ENCODE results near the gene RXFP3.

Gene RXFP3

GRCh38 chr5:33981408-33982162, 45.4 kb downstream of the RXFP3 start:
- peak; percentile 19; the same call in 2 of the 3 replicates for ATAC-seq
- TF ChIP-seq OSR1 (CRISPR knock-in tag; IDR thresholded peaks at IDR 0.05) (no peak), BACH2 (CRISPR knock-in tag; IDR thresholded peaks at IDR 0.05; ENCODE audit: borderline replicate concordance) (no peak), RARB (CRISPR knock-in tag; IDR thresholded peaks at IDR 0.05) (no peak), SNAI2 (CRISPR knock-in tag; IDR thresholded peaks at IDR 0.05) (no peak), ZNF70 (CRISPR knock-in tag; IDR thresholded peaks at IDR 0.05) (no peak), ZC3H10 (CRISPR knock-in tag; IDR thresholded peaks at IDR 0.05) (no peak)

- no peak for ATAC-seq
- TF ChIP-seq ESRRG (CRISPR knock-in tag; IDR thresholded peaks at IDR 0.05) = no peak
- TF ChIP-seq ZFP3 (CRISPR knock-in tag; IDR thresholded peaks at IDR 0.05) = no peak
- no peak for TF ChIP-seq POU6F1 (CRISPR knock-in tag; IDR thresholded peaks at IDR 0.05; ENCODE audit: borderline replicate concordance, low read depth)
- no peak for TF ChIP-seq ARNTL (CRISPR knock-in tag; IDR thresholded peaks at IDR 0.05; ENCODE audit: borderline replicate concordance, low read depth)
- TF ChIP-seq TOX (CRISPR knock-in tag; IDR thresholded peaks at IDR 0.05; ENCODE audit: borderline replicate concordance) = no peak
- no peak for TF ChIP-seq ZNF70 (CRISPR knock-in tag; IDR thresholded peaks at IDR 0.05)
- TF ChIP-seq ISL1 (CRISPR knock-in tag; IDR thresholded peaks at IDR 0.05) = no peak
- no peak for TF ChIP-seq GLIS3 (CRISPR knock-in tag; IDR thresholded peaks at IDR 0.05)
- TF ChIP-seq CREB5 (CRISPR knock-in tag; IDR thresholded peaks at IDR 0.05; ENCODE audit: low read depth) = no peak
- no peak for TF ChIP-seq CSRNP3 (CRISPR knock-in tag; IDR thresholded peaks at IDR 0.05)
- TF ChIP-seq ZNF8 (CRISPR knock-in tag; IDR thresholded peaks at IDR 0.05) = no peak
- no peak for TF ChIP-seq ZNF565 (CRISPR knock-in tag; conservative IDR thresholded peaks at IDR 0.05; ENCODE audit: low read depth)
Observed at GRCh38 chr5:33984178-33984577, 48.0 kb downstream of the RXFP3 start.

GRCh38 chr5:33984671-33985124, 48.5 kb downstream of the RXFP3 start, which contains the start of gene SLC45A2:
Gene SLC45A2 (minus strand): TSS chr5:33984693. CDS start chr5:33984583, 110 bp downstream.
- TF ChIP-seq ZC3H10 (CRISPR knock-in tag; IDR thresholded peaks at IDR 0.05) (no peak), ZFP30 (CRISPR knock-in tag; IDR thresholded peaks at IDR 0.05) (no peak), ZNF70 (CRISPR knock-in tag; IDR thresholded peaks at IDR 0.05) (no peak)
- ATAC-seq = no peak

GRCh38 chr5:33985447-33985846, 49.3 kb downstream of the RXFP3 start:
- no peak for ATAC-seq
- no peak for TF ChIP-seq SNAI2 (CRISPR knock-in tag; IDR thresholded peaks at IDR 0.05)
- TF ChIP-seq TSHZ2 (CRISPR knock-in tag; IDR thresholded peaks at IDR 0.05) = no peak
- no peak for TF ChIP-seq ZFP30 (CRISPR knock-in tag; IDR thresholded peaks at IDR 0.05)
- TF ChIP-seq ESRRG (CRISPR knock-in tag; IDR thresholded peaks at IDR 0.05) = no peak
- no peak for TF ChIP-seq TCF4 (CRISPR knock-in tag; IDR thresholded peaks at IDR 0.05; ENCODE audit: borderline replicate concordance)
- no peak for TF ChIP-seq ZNF8 (CRISPR knock-in tag; IDR thresholded peaks at IDR 0.05)
- no peak for TF ChIP-seq ZFP3 (CRISPR knock-in tag; IDR thresholded peaks at IDR 0.05)
- TF ChIP-seq BACH2 (CRISPR knock-in tag; IDR thresholded peaks at IDR 0.05; ENCODE audit: borderline replicate concordance) = no peak
- no peak for TF ChIP-seq PPARA (CRISPR knock-in tag; IDR thresholded peaks at IDR 0.05; ENCODE audit: borderline replicate concordance)
- TF ChIP-seq CREB5 (CRISPR knock-in tag; IDR thresholded peaks at IDR 0.05; ENCODE audit: low read depth) = no peak
- no peak for TF ChIP-seq RARB (CRISPR knock-in tag; IDR thresholded peaks at IDR 0.05)
- no peak for TF ChIP-seq TOX (CRISPR knock-in tag; IDR thresholded peaks at IDR 0.05; ENCODE audit: borderline replicate concordance)
- no peak for TF ChIP-seq ARNTL (CRISPR knock-in tag; IDR thresholded peaks at IDR 0.05; ENCODE audit: borderline replicate concordance, low read depth)
- no peak for TF ChIP-seq CSDC2 (CRISPR knock-in tag; IDR thresholded peaks at IDR 0.05)
- TF ChIP-seq ZNF565 (CRISPR knock-in tag; conservative IDR thresholded peaks at IDR 0.05; ENCODE audit: low read depth) = no peak
- no peak for TF ChIP-seq ZC3H10 (CRISPR knock-in tag; IDR thresholded peaks at IDR 0.05)
- no peak for TF ChIP-seq ISL1 (CRISPR knock-in tag; IDR thresholded peaks at IDR 0.05)
- no peak for TF ChIP-seq GLIS3 (CRISPR knock-in tag; IDR thresholded peaks at IDR 0.05)
- no peak for TF ChIP-seq PATZ1 (CRISPR knock-in tag; IDR thresholded peaks at IDR 0.05; ENCODE audit: borderline replicate concordance)

Measured in SK-N-SH treated with all-trans-retinoic acid at 6 μM for 48 hours (cell line).